Caco-2 (cell line): ENCODE results near the gene SERPING1. TPM values are rescaled to one million over a fixed set of nuclear protein-coding genes. Genes with fewer than 3 reads are reported as not detected.

Experiments
- BruUV-seq: library from RNA; stranded (reverse); fragments of 400-500 nt; replicated peaks from 2 replicates; lab custom pipeline; 2021; lab: Mats Ljungman, UMichigan
- CTCF ChIA-PET: fragments of 300-600 bp; sonication (Branson Sonifier 250); formaldehyde crosslinking; loops from one replicate; lab custom pipeline; 2022; ENCODE audit warnings: antibody characterized with exemption; lab: Charles Lee
- POLR2A ChIA-PET: fragments of 300-600 bp; sonication (Branson Sonifier 250); formaldehyde crosslinking; loops from one replicate; lab custom pipeline; 2022; ENCODE audit warnings: antibody characterized with exemption; lab: Charles Lee
- DNase-seq, 2 experiments: peaks; one replicate each; pipeline versions ENCODE4 v3.0.0 to v3.0.0-alpha.2; 2020 to 2022
- H3K27me3 ChIP-seq: replicated peaks from 2 replicates; pipeline ENCODE4 v1.6.0; 2011; ENCODE audit warnings: low read length; ENCODE audit not compliant: control insufficient read depth, insufficient read depth
- H3K36me3 ChIP-seq: 2 replicates; pipeline ENCODE4 v1.5.1; 2011; ENCODE audit warnings: low read length; ENCODE audit not compliant: control insufficient read depth, insufficient read depth
- H3K4me1 ChIP-seq: fragments of 250-450 bp; sonication (Bioruptor Pico); 2 replicates; pipeline ENCODE4 v1.5.1; 2020; ENCODE audit warnings: mild to moderate bottlenecking
- H3K4me3 ChIP-seq: 2 replicates; pipeline ENCODE4 v1.5.1; 2011; ENCODE audit warnings: low read depth, mild to moderate bottlenecking, control low read depth, low read length
- H3K9me3 ChIP-seq: fragments of 250-450 bp; sonication (Bioruptor Pico); 2 replicates; pipeline ENCODE4 v1.5.1; 2020; ENCODE audit warnings: mild to moderate bottlenecking, moderate library complexity
- H3K27ac Mint-ChIP-seq: one replicate; pipeline ENCODE4 v1.8.0; 2022; ENCODE audit warnings: mixed read lengths; ENCODE audit not compliant: unreplicated experiment
- H3K27me3 Mint-ChIP-seq: one replicate; pipeline ENCODE4 v1.8.0; 2022; ENCODE audit warnings: mixed read lengths; ENCODE audit not compliant: insufficient read depth, unreplicated experiment
- H3K36me3 Mint-ChIP-seq: one replicate; pipeline ENCODE4 v1.8.0; 2022; ENCODE audit warnings: mild to moderate bottlenecking, mixed read lengths; ENCODE audit not compliant: insufficient read depth, unreplicated experiment
- H3K4me1 Mint-ChIP-seq: one replicate; pipeline ENCODE4 v1.8.0; 2022; ENCODE audit warnings: low read depth, mixed read lengths; ENCODE audit not compliant: unreplicated experiment
- H3K4me3 Mint-ChIP-seq: one replicate; pipeline ENCODE4 v1.8.0; 2022; ENCODE audit warnings: mild to moderate bottlenecking, moderate library complexity, mixed read lengths; ENCODE audit not compliant: unreplicated experiment
- H3K9me3 Mint-ChIP-seq: one replicate; pipeline ENCODE4 v1.8.0; 2022; ENCODE audit warnings: mixed read lengths; ENCODE audit not compliant: unreplicated experiment
- CTCF ChIP-seq, 2 experiments: fragments of 200-600 bp in 1 of 2; IDR thresholded peaks; 1 replicate in 1 of 2; 2 replicates in 1 of 2; pipeline versions ENCODE4 v1.5.1 to v1.8.0; 2011 to 2022; ENCODE audit warnings: antibody characterized with exemption in 1 of 2, control low read depth in 1 of 2, inconsistent platforms in 1 of 2, low read depth in 1 of 2, low read length in 1 of 2, mild to moderate bottlenecking in 1 of 2, moderate library complexity in 1 of 2; ENCODE audit not compliant: insufficient read depth in 1 of 2, severe bottlenecking in 1 of 2, unreplicated experiment in 1 of 2
- intact Hi-C: fragments of 100-400 bp; cut with micrococcal nuclease; formaldehyde crosslinking; loops from one replicate; pipeline ENCODE4 v1.10.0; 2022; ENCODE audit not compliant: unreplicated experiment
- total RNA-seq: library from RNA; stranded (reverse); gene quantifications from 2 replicates; pipeline ENCODE4 v1.2.3, GENCODE V29; 2022

Gene SERPING1
- total RNA-seq, 1 experiment from 2014 or later = 3.8 TPM

- no peak for TF ChIP-seq CTCF (IDR thresholded peaks at IDR 0.05; ENCODE audit: insufficient read depth in 1 of 2, low read depth in 1 of 2, low read length in 1 of 2, severe bottlenecking in 1 of 2, unreplicated experiment in 1 of 2)
- no peaks in the 10 kb centered on the region for H3K9me3 Mint-ChIP-seq
Observed at GRCh38 chr11:57633394-57634070, 36.0 kb downstream of the SERPING1 start.

GRCh38 chr11:57634311-57634710 is 36.8 kb downstream of the SERPING1 start:
- H3K9me3 ChIP-seq = no peaks in the 10 kb centered on the region
- Mint-ChIP-seq H3K9me3 (no peaks in the 10 kb centered on the region), H3K27me3 (peaks cover 5% of the 10 kb centered on the region), H3K27ac (no peak overlapping the region), H3K36me3 (no peaks in the 10 kb centered on the region), H3K4me1 (no peaks in the 10 kb centered on the region), H3K4me3 (no peak overlapping the region)
- H3K4me1 ChIP-seq = peaks cover 5% of the 10 kb centered on the region
- ChIA-PET POLR2A (no interaction called here), CTCF (interaction anchor here (1.1 kb wide), 1 partner anchor 10 kb away, joined by 3 read pairs; no protein-coding TSS in a partner anchor)
- no peaks in the 10 kb centered on the region for H3K27me3 ChIP-seq
- no peak for DNase-seq
- no peak overlapping the region for H3K4me3 ChIP-seq
- no peak for TF ChIP-seq CTCF (IDR thresholded peaks at IDR 0.05; ENCODE audit: insufficient read depth in 1 of 2, low read depth in 1 of 2, low read length in 1 of 2, severe bottlenecking in 1 of 2, unreplicated experiment in 1 of 2)
- H3K36me3 ChIP-seq = no peaks in the 10 kb centered on the region
- BruUV-seq = no TSS peak
- intact Hi-C loops = no loop called here

More at GRCh38 chr11:57633394-57634070, 36.0 kb downstream of the SERPING1 start:
- POLR2A ChIA-PET = no interaction called here
- H3K36me3 Mint-ChIP-seq = no peaks in the 10 kb centered on the region
- CTCF ChIA-PET = interaction anchor here (0.6 kb wide), 2 partner anchors 9 to 196 kb away, joined by 3 to 4 read pairs; no protein-coding TSS in a partner anchor
- Histone ChIP-seq H3K4me3 (no peak overlapping the region), H3K36me3 (no peaks in the 10 kb centered on the region), H3K4me1 (no peaks in the 10 kb centered on the region), H3K27me3 (no peaks in the 10 kb centered on the region), H3K9me3 (no peaks in the 10 kb centered on the region)
- peaks cover 5% of the 10 kb centered on the region for H3K27me3 Mint-ChIP-seq
- H3K4me1 Mint-ChIP-seq = no peaks in the 10 kb centered on the region
- H3K4me3 Mint-ChIP-seq = no peak overlapping the region
- intact Hi-C loops = no loop called here
- DNase-seq = no peak
- no TSS peak for BruUV-seq
- no peak overlapping the region for H3K27ac Mint-ChIP-seq

- intact Hi-C loops = no loop called here
- H3K36me3 Mint-ChIP-seq = no peaks in the 10 kb centered on the region
- H3K27ac Mint-ChIP-seq = no peak overlapping the region
- ChIA-PET POLR2A (no interaction called here), CTCF (interaction anchor here (1.1 kb wide), 1 partner anchor 9 kb away, joined by 3 read pairs; no protein-coding TSS in a partner anchor)
- Histone ChIP-seq H3K4me3 (no peak overlapping the region), H3K36me3 (no peaks in the 10 kb centered on the region), H3K27me3 (no peaks in the 10 kb centered on the region), H3K4me1 (peaks cover 14% of the 10 kb centered on the region), H3K9me3 (no peaks in the 10 kb centered on the region)
- no peaks in the 10 kb centered on the region for H3K9me3 Mint-ChIP-seq
- peaks cover 7% of the 10 kb centered on the region for H3K4me1 Mint-ChIP-seq
- DNase-seq = no peak
- peaks cover 5% of the 10 kb centered on the region for H3K27me3 Mint-ChIP-seq
- TF ChIP-seq CTCF (IDR thresholded peaks at IDR 0.05; ENCODE audit: insufficient read depth in 1 of 2, low read depth in 1 of 2, low read length in 1 of 2, severe bottlenecking in 1 of 2, unreplicated experiment in 1 of 2) = no peak
- no peak overlapping the region for H3K4me3 Mint-ChIP-seq
- BruUV-seq = no TSS peak
Observed at GRCh38 chr11:57635246-57635645, 37.8 kb downstream of the SERPING1 start.
